Stimulated activated CD8-positive, alpha-beta memory T cell treated with anti-CD3 and anti-CD28 coated beads, Interleukin-7, amount 100 ng/mL, for 4 hours (primary cell): ENCODE measurements around the gene PTPRN2.

Experiments used
- DNase-seq, 2 donors: peaks; one replicate each; pipeline ENCODE4 v3.0.0-alpha.2; 2020; ENCODE audit warnings: low read depth in 2 of 2

Gene PTPRN2

DNA sequence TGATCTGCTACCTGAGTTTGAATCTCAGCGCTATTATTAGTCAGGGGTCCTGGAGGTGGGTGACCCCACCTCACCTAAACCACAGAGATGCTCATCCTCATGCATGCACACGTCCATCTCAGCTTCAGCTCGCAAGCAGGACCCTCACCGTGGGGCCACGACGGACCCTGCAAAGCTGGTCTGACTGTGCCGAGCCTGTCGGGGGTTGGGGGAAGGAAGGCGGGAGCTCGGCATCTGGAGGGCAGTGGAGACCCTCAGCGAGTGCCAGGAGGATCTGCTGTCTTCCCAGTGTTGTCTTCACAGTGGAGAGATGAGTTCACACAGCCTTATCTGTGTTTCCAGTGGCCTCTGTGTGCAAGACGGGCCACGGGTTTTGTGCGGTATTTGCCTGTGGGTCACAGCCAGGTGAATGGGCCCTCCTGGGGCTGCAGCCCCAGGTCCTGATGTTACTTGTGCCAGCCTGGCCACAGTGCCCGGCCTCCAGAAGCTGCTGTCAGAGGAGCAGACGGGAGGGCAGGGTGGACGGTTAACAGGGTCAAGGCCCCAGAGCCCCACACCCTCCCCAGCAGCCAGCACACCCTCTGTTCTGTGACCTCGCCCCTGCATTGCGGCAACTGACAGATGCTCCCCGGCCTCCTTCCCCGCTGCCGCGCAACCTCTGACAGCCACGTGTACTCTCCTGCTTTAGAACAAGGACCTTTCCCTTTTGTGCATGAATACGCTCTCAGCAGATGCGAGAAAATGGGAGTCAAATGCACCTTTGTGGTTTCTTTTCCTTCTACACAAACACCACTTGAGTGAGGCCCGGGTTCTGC, 722.1 kb downstream of the PTPRN2 start:
- DNase-seq: no peak

DNA sequence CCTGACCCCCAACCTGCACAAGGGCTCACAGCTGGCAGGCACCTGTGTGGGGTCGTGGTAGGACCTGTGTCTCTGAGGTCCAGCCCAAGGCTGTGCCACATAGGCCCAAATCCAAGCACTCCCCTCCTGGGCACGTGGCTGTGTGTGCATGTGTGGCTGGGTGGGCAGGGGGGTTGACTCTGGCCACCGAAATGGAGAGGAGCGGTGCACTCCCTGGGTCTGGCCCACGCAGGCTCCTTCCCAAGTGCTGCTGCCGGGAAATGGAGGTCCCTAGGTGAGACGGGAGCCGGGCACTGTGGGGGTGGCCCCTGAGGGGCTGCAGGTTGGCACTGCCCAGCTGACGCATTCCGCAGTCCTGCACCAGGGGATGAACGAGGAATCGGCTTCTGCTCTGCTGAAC, 722.7 kb downstream of the PTPRN2 start:
- no peak for DNase-seq

DNA sequence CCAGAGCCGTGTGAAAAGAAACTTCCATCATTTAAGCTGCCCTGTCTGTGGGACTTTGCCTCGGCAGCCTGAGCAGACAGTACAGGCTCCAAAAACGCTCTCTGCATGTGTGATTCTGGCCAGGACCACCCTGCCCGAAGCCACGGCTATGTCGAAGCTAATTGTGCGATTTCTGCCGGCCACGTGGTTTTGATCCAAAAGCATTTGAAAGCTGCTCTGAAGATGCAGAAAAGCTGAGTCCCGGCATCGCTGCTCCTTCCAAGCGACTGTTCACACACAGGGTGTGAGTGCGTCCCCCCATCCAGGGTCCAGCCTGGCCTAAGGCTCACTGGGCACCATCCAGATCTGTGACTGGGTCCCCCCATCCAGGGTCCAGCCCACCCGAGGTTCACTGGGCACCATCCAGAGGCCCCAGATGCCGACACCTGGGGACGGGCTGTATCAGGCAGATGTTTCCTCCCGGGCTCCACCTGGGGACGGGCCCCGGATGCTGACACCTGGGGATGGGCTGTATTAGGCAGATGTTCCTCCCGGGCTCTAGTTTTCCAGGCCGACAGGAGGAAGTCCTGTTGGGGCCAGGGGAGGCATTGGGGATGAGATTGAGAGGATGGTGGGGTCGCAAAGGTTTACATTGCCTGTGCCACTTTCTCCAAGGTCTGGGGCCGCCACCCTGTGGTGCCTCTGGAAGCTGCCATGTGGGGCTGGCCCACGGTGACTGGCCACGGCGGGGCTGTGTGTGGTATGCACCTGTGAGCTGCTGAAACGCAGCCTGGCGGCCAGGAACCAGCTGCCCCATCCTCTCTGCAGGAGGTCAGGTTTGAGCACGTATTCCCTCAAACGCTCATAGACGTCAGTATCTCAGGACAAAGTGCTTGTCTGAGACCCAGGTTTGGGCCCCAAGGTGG, 723.5 kb downstream of the PTPRN2 start:
- DNase-seq: no peak

DNA sequence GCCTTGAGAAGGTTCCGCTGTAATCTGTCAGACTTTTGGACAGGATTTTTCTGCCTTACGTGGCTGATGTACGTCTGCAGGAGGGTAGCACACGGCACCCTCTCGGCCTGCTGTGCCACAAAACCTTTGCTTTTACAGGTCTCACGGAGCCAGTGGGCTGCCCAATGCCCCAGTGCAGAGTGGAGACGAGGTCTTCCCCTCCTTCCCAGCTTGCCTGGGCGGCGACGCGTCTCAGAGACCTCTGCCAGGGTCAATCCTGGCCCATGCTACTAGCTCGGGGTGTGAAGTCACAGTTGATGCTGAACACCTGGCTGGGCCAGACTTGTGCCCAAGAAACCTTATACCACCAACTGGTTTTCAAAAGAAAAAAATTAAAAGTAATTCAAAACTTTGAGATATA, 724.4 kb downstream of the PTPRN2 start:
- no peak for DNase-seq

DNA sequence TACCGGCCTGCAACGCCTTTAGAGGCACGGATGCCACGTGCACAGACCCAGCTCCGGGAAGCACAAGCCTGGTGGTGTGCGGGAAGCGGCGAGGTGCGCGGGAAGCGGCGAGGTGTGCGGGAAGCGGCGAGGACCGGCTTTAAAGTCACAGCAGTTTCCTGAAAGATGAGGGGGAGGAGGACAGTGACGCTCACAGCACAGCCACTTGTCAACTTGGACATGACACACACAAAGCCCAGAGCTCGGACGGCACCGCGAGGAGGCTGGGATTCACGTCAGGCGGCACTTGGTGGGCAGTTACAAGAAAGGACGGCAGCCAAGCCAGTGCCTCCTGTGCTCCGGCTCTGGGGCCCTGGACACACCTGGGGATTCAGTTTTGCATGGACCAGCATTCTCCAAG, 724.9 kb downstream of the PTPRN2 start:
- DNase-seq: no peak

DNA sequence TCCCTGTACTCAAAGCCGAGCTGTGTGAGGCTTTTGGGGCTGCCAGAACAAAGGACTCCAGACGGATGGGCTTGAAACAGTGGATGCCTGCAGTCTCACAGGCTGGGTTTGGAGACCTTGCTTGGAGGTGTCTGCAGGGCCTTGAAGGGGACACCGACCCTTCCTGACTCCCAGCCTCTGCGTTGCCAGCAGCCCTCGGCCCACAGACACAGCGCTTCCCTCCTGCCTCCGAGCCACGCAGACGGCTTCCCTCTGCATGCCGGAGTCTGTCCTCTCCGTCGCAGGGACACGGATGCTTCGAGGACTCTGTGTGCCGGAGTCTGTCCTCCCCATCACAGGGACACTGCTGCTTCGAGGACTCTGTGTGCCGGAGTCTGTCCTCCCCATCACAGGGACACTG, 726.1 kb downstream of the PTPRN2 start:
- DNase-seq: no peak

DNA sequence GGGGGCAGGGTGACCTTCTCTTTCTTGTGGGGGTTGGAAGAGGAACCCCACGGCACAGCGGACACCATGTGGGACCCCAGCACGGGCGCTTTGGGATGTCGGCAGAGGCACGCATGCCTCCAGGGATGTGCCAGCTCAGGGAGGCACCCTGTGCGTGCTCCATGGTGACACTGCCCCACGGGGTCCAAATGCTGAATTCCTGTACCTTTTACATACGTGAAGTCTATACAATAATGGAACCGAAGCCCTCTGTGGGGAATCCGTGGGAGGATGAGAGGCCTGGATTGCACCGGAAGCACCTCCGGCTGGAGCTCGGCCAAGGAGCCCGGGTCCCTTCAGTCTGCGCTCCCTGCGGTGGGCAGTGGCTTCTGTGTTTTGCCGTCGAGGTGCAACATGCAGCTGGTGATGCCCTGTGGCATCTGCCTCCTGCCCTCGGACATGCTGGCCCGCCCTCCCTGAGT, 726.6 kb downstream of the PTPRN2 start:
- no peak for DNase-seq

DNA sequence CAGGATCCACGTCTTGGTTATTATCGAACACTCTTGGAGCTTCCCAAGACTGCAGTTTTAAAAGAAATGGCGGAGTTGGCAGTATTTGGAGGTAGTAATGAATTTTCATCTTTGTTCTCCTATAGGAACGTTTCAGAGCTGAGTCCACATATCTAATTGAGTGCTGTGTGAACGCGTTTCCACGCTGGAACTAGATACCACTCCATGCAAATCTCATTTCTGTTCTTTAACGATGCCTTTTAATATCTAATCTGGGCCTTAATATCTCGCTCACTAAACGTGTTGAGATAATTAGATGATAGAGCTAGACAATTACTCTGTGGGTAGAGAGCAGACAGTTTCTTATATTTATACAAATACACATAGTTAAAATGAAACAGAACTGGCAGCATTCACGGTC, 727.2 kb downstream of the PTPRN2 start:
- no peak for DNase-seq

DNA sequence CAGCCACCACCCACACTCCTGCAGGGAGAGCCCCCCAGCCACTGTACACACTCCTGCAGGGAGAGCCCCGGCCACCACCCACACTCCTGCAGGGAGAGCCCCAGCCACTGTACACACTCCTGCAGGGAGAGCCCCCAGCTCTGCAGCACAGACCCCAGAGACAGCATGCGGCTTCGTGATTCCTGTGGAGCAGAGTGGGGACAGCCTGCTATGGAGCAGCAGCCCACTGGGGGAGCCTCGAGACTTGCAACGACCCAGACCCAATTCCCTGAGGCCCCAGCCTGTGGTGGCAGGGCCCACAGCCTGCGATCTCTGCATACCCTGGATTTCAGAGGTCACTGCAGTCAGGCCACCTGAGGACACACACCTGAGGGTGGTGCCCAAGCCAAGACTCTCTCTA, 727.7 kb downstream of the PTPRN2 start:
- no peak for DNase-seq

DNA sequence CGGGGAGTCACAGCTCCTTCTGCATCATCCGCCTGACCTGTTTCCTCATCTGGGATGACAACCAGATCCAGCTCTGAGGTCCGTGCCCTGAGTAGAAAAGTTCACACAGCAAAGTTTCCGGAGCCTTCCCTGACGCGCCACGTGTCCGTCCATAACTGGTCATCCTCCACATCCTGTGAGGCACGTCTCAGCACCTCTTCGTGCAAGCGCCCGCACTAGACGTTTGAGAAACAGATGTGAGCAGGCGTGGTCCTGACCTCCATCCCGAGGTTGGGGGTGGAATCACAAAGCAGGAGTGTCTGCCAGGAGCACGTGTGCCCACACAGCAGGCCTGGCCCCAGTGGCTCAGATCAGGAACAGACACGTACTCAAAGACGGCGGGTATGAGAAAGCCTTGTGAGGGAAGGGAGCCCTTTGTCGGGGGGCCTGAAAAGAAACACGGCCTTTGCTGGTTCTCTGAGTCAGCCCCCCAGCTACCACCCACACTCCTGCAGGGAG, 730.0 kb downstream of the PTPRN2 start:
- DNase-seq: no peak

DNA sequence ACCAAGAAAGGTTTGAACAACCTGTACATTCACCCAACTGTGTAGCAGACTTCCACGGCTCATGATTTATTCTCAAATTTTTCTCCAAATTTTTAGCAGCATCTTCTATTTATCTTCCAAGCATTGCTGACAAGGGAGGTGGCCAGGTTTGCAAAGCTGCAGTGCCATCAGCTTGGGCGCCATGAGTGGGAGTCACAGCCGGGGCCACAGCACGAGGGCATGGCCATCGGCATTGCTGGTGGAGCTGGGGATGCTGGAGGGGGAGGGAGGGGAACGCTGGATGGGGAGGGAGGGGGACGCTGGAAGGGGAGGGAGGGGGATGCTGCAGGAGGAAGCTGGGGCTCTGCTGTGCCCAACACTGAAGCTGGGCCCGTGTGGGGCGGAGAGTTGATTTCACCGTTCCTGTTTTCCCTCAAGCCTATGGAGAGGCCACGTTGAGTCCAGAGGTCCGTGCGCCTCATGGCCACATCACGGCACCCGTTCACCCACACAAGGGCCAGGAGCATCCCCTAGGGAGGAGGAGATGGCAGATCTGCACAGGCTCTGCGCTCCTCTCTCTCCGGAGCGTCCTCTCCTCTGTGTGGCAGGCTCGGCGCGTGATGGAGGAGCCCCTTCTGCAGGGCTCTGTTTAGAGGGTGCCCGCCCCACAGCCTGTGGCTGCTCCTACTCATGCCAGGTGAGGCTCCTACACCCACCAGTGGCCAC, 730.6 kb downstream of the PTPRN2 start:
- DNase-seq: no peak

DNA sequence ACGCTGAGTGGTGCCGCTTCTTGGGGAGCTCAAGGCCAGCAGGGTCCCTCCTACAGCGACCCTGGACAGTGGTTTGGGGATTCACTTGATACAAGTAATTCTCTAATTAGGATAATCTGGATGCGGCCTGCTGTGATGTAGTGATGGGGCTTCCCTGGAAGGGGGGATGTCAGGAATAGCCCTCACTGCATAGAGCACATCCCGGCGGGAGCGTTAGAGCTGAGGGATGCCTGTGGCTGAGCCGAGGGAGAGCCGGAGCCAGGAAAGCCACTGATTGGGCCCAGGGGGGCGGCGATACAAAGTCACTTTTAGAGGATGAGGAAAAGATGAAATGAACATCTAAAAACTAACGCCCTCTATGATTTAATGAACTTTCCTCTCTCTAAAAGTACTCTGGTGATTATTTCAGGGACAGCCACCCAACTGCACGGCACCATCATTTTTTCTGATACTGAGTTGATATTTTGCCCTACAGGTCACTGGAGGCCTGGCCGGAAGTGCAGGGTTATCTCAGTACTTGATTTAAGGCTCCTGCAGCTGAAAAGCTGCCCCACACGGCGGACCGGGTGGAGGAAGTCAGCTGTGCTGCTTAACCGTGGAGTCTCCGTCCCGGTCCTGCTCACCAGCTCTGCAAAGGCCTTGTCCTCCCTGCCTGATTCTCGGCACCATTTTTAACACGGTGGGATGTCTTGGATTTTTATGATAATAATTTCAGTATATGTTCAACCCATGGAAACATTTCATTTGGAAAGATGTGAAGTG, 732.0 kb downstream of the PTPRN2 start:
- DNase-seq: no peak

DNA sequence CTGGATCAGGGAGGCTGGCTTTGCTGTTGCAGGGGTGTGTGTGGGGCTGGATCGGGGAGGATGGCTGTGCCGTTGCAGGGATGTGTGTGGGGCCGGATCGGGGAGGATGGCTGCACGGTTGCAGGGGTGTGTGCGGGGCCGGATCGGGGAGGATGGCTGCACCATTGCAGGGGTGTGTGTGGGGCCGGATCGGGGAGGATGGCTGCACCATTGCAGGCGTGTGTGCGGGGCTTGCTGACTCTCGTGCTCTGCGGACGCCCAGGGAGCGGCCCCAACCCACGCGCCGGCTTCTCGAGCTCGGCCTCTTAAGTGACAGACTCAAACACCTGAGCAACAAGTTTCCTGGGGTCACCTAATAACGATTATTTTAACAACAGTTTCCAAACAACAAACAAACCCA, 732.6 kb downstream of the PTPRN2 start:
- DNase-seq: no peak

DNA sequence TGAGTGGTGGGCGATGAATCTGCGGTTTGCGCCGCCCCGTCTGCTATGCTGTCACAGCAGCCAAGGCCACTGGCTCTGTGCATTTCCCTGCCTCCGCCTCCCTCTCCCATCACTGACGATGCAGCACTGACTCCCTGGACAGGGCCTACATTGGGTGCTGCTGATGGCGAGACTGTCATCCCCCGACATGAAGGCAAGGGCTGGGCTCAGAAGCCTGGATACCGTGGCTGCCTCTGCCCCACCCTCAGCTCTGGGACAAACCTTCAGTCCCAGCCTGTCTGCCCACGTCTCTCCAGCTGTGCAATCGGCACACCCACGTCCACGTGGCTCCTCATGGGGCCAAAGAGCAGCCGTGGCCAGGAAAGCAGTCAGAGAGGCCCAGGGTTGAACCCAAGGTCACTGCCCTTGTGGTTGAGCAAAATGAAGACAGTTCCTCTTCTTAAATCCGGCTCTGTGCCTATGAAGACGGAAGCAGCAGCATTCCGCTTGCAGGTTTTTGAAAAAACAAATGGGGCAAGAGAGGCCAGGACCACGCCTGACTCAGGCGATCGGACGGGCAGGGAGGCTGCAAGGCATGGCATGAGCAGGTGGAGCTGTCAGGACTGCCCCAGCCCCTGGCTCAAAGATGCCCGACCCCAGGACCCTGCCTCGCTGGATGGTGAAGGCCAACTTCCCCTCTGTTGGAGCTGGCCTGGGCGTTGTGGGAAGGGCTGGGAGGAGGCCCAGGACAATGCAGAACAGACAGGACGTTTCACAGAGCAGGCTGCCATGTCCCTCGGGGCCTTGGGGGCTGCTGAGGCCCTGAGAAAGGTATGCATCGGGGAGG, 733.3 kb downstream of the PTPRN2 start:
- DNase-seq: no peak

DNA sequence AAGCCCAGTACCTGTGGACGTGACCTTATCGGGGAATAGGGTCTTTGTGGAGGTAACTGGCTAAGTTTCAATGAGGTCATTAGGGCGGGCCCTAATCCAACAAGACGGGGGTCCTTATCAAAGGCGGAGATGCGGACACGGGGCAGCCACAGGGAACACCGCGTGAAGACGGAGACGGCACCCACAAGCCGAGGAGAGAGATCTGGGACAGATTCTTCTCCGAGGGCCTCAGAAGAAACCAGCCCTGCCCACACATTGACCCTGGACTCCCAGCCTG, 733.9 kb downstream of the PTPRN2 start:
- no peak for DNase-seq

DNA sequence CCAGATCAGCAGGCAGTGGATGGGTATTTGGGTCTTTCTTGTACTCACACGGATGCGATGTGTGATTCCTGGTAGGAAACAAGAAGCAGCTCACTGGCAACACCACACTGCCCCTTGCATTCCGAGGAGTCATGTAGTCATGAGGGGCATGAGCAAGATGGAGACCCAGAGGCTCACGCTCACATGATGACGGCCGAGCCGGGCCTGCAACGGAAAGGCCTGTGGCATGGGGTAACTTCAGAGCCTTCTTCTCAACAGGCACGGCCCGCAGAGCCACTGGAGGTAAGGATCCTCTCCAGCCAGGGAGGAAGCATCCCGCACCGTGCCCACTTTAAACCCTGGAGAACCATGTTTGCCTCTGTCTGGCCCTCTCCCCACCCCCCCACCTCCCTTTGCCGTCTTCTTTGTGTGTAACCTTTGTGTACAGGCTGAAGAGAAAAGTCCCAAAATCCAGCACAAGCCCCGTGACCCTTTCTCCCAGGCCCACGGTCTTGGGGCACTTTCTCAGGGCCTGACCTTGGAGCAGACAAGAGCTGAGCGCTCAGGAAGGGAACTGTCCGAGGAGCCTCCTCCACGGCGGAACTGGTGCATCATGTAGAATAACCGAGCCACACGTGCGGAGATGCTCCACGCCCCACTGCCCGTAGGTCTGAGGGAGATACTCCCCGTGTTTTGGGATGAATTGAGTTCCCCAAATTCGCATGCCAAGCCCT, 734.4 kb downstream of the PTPRN2 start:
- no peak for DNase-seq

DNA sequence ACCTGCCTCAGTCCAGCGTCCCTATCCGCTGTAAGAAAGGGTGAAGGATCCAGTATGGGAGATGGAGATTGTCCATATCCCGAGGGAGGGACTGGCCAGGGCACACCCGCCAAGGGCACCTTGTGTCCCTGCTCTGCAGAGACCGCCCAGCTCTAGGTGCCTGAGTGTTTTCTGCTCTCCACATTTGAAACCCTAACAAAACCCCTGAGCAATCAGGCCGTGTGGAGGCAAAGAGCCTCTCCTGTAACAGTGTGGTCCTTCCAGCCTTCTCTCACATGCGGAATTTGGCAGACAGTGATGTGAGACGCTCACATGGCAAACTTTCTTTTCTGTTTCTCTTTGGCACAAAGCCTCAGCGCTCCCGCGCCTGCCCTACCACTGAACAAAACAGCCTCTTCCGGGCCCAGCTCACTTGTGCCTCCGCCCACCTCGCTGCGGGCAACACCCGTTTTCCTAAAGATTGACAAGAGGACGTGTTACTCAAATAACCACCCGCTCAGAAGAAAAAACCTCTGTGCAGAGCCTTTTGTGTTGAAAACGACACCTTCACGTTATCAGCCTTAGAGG, 736.0 kb downstream of the PTPRN2 start:
- DNase-seq: peak; percentile 52 to 63

DNA sequence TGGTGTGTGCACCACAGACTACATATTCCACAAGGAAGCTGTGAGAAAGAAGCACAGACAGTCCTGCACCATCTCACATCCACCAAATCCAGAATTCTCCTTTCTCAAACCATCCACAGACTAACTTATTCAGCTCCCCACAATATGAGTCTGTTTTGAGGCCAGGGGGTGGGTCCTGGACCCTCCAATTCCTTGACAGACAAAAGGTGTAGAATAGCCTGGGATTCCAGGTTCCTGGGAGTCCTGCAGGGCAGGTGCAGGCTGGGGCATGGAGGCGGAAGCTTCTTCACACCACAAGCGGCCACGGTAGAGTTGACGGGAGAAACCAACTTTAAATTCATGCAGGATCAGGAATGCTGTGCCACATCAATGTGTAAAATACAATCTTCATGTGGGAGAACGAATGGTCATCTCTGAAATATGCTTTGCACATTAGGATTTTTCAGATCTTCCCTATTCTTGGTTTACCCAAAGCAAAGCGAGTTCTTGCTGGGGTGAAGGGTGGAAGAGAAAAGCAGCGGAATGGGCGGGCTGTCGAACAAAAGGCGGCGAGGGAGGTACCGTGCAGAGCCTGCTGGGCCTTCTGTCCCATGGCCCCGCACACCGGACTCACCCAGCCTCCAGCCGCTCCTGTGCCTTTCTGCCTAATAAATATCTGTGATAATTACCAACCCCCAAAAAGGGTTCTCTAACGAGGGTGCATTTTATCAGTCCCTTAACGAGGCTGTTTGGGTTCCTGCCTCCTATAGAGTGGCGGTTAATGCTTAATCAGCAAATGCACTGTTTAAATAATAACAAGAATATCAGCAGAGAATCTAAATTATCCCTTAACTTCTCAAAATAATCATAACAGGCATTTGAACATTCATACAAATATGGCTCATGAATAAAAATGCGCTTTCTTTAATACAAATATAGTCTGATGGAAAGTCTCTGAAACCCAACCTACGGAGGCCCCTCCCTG, 736.9 kb downstream of the PTPRN2 start:
- no peak for DNase-seq

DNA sequence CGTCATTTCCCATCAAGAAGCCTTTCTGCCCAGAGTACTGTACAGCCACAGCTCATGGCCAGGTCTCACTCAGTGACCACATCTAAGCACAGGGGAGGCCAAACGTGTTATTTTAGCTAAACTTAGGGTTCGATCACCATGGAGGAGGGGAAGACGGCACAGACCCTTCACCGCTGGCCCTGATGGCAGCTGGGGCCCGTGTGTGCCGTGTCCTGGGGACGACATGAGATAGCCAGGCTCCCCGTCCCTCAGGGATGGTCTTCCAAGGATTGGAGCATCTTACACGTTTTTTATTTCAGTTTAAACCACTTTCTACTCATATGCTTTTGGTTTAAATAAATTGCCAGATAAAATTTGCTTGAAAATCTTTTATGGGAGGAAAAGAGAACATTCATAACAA, 737.9 kb downstream of the PTPRN2 start:
- no peak for DNase-seq
